ENCODE results near the gene EVX2.

The EVX2 gene

DNA sequence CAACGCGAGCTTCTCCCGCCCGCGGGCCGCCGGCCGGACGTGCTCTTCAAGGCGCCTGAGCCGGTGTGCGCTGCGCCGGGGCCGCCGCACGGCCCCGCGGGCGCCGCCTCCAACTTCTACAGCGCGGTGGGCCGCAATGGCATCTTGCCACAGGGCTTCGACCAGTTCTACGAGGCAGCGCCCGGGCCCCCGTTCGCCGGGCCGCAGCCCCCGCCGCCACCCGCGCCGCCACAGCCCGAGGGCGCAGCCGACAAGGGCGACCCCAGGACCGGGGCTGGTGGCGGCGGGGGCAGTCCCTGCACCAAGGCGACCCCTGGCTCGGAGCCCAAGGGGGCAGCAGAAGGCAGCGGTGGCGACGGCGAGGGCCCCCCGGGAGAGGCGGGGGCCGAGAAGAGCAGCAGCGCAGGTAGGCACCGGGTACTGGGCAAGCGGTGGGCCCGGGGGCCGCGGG lies 24.0 kb upstream of the EVX2 start:
- DNase-seq (ENCODE audit: low spot score): no peak

DNA sequence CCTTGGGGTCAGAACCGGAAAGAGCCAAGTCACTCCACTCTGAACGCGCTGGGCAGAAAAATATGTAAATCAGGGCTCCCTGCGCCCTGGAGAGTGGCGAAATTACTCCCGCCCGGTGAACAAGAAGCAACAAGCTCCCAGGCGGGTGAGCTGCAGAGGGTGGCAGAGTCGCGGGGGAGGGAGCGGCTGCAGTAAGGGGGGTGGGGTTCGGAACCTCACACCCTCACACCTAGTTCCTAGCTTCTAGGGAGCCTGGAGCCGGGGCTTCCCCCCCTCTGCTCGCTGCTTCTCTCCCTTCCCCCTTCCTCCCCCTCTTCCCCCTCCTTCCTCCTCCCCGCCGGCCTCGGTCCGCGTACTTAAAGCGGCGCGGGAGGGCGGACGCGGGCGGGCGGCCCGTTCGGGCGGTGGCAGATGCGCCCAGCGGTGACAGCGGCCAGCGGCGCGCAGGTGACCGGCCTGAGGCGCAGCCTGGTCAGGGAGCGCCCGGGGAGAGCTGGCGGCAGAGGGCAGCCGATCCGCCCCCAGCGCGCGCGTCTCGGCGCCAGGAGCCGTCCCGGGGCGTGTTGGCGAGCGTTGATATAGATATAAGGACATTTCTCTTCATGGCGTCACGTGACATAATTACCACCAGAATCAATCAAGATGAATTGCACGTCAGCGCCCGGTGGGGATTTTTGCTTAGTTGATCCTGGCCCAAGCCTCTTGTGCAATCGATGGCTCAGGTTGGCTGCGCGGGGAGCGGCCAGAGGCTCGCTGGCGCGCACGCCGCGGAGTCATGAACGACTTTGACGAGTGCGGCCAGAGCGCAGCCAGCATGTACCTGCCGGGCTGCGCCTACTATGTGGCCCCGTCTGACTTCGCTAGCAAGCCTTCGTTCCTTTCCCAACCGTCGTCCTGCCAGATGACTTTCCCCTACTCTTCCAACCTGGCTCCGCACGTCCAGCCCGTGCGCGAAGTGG lies 23.1 kb upstream of the EVX2 start, which contains the start of gene HOXD11:
TSS of gene HOXD11 (plus strand) at position 700 of the 959 bp plus-strand sequence. CDS start at position 776, 76 bp downstream.
- no peak for DNase-seq (ENCODE audit: low spot score)

GRCh38 chr2:176105730-176106580 lies 22.2 kb upstream of the EVX2 start:
- no peak for DNase-seq (ENCODE audit: low spot score)

DNA sequence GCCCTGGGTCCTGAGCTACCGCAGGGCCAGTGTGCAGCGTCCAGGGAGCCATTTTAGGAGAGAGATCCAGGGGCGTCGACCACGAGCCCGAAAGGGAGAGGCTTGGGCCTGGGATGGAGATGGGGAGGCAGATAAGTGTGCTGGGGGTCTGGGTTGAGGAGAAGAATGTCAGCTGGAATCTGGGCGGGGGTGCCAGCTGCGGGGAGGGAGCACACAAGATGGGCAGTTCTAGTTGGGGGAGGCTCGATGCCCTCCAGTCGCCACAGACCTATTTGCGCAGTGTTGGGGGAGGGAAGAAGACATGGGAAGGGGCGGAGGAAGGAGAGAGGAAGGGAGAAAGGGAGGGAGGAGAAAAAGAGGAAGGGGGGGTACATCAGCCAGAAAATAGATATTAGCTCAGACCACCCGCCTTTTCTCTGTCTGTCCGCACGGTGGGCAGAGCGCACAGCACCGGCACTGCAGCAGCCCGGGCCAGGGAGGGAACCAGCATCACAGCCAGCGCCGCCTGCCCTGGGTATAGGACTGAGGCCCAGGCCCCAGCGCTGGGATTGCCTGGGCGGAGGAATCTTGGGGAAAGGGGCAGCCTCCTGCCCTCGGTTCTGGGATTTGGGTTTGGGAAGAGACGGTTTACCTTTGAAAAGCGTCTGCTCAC lies 21.4 kb upstream of the EVX2 start:
- DNase-seq (ENCODE audit: low spot score): no peak

DNA sequence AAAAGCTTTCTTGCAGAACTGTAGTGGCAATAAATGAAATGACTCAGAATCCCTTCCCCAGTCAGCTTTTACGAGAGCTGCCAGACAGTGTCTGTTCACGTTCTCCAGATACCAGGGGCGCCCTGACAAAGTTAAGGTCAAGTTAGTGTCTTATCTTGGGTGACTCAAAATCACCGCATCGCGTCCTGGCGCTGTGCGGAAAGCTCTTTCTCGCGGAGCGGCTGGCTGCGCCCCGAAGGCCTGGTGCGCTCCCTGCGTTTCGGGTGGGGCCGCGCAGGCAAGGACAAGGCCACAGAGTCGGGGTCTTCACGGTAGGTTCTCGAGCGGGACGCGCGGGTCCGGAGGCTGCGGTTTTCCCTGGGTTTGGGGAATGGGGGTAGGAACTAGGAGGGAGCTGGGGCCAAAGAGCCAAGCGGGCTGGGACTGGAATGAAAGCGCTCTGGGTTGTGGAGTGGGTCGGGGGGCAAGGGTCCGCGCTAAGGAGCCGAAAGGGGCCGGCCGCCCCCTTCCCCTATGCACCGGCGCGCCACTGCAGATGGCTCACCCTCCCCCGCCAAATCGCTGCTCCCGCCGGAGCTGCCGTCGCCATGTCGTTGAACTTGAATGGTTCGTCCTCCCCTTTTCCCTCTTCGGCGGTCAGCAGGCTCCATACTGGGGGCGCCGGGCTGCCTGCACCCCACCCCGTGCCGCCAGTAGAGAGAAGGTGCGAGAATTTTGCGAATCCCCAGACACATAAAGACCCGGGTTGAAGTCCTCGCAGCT lies 20.7 kb upstream of the EVX2 start:
- no peak for DNase-seq (ENCODE audit: low spot score)

DNA sequence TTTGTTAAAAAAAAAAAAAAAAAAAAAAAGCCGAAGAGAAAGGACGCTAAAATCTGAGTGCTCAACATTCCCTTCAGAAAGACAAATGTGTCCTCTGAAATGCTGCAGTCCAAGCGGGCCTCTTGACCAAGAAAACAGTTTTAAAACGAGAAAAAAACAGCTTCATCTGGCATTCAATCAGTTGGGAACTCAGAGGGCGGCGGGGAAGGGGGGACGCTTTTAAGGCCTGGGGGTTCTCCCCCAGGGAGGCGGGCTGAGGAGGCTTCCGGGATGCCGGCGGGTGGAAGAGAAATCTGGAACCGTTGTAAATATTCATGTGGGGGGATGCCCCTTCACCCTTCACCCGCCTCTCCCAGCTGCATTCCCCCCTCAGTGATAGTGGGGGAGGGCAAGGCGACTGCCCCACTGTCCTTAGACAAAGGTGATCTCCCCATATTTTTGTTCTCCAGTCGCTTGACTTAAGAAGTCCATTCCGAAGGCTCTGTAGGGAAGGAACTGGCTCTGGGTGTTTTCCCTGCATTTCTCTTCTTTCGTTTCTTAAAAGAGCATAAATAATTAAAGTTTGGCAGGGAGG lies 20.1 kb upstream of the EVX2 start:
- DNase-seq (ENCODE audit: low spot score): no peak

GRCh38 chr2:176103194-176103593 lies 19.4 kb upstream of the EVX2 start:
- DNase-seq (ENCODE audit: low spot score): no peak

DNA sequence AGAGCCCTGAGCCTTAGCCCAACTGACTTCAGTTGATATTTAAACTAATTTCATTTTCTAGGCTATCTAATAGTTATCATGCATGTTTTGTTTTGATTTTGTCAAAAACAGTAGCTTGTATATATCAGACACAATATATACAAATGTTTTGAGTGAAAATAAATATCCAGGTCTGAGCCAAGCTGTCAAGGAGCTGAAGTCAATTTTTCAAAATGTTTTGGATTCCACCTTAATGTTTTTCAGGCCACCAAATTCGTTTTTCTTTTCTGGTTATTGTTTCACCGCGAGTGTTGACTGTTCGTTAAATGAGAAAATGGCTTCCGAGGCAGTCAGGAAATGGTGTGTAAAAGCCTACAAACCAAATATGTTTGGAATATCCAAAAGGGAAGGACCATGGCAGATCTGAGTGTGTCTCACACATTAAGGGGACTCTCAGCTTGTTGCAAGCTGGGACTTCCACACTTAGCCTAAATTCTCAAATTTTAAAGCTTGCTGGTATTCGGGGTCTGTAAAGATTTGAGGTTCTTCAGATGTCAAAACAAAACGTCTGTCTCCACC lies 18.6 kb upstream of the EVX2 start:
- DNase-seq (ENCODE audit: low spot score): no peak

DNA sequence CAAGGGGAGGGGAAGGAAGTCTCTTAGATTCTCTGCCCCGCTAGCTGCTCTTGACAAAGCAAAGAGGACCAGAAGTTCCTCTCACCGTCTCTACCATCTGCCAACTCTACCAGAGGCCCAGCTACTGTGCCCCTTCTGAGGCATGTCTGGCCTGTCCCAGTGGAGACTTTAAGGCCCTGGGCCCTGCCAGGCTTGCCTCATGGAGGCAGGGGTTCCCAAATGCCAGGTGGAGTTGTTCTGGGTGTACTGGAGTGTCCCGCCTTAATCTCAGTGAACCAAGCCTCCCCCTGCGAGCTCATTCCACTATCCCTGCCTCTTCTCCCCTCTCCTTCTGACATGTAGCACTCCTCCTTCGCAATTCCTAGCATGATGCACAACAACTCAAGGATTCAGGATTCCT lies 18.1 kb upstream of the EVX2 start:
- no peak for DNase-seq (ENCODE audit: low spot score)

- DNase-seq (ENCODE audit: low spot score): no peak
Observed at GRCh38 chr2:176101216-176101830, 17.6 kb upstream of the EVX2 start.

DNA sequence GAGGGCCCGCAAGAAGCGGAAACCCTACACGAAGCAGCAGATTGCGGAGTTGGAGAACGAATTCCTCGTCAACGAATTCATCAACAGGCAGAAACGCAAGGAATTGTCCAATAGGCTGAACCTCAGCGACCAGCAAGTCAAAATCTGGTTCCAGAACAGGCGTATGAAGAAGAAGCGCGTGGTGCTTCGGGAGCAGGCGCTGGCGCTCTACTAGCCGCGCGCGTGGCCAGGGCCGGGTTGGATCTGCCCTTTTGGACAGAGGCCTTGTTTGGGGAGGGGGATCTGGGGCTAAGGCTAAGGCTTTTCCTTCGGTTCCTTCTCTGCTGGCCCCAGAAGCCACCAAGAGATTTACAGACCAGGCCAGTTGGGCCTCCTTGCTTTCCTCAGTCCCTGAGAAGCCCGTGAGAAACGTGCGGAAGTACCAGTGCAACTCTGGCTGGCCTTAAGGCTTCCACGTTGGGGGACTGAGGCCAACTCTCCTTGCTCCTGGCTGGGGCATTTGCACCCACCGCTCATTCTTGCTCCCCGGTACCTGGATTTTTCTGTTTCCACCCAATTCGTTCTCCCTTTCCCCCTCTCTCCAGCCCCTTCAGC lies 16.9 kb upstream of the EVX2 start:
- no peak for DNase-seq (ENCODE audit: low spot score)

DNA sequence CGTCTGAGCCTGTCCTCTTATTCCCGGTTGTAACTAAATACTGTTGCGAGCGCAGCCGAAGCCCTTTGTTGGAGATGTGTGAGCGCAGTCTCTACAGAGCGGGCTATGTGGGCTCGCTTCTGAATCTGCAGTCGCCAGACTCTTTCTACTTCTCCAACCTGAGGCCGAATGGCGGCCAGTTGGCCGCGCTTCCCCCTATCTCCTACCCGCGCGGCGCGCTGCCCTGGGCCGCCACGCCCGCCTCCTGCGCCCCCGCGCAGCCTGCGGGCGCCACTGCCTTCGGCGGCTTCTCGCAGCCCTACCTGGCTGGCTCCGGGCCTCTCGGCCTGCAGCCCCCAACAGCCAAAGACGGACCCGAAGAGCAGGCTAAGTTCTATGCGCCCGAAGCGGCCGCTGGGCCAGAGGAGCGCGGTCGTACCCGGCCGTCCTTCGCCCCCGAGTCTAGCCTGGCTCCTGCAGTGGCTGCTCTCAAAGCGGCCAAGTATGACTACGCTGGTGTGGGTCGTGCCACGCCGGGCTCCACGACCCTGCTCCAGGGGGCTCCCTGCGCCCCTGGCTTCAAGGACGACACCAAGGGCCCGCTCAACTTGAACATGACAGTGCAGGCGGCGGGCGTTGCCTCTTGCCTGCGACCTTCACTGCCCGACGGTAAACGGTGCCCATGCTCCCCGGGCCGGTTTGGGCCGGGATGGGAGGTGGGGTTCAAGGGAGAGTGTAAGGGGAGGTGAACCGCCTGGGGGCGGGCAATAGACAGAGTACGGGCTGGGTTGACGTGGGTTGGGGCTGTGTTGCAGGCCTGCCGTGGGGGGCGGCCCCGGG lies 16.2 kb upstream of the EVX2 start, which contains the start of gene HOXD12:
TSS of gene HOXD12 (plus strand) at position 68 of the 819 bp plus-strand sequence. CDS start at position 75, 7 bp downstream.
- no peak for DNase-seq (ENCODE audit: low spot score)

DNA sequence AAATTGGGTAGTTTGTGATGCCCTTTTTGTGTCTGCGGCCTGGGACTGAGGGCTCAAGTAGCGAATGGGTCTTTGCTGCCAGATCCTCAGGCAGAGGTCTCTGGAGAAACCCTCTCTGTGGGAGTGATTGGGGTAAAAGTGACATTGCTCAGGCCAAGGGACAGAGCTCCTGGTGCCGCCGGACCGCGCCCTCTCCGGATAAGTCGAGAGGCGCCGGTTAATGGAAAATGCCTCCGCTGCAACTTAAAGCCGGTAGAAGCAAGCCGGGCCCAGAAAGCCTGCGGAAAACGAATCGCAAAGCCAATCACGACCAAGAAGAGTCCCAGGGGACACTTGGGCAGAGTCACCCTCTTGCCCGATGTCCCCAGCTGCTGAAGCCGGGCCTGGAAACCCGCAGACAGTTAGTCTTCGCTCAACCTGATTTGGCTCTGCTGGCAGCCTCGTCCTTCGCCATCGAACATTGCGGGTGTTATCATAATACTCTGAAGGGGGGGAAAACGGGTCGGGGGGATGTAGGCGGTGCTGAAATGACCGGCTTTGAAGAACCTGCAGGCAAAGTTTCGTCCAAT lies 15.5 kb upstream of the EVX2 start:
- DNase-seq (ENCODE audit: low spot score): no peak

DNA sequence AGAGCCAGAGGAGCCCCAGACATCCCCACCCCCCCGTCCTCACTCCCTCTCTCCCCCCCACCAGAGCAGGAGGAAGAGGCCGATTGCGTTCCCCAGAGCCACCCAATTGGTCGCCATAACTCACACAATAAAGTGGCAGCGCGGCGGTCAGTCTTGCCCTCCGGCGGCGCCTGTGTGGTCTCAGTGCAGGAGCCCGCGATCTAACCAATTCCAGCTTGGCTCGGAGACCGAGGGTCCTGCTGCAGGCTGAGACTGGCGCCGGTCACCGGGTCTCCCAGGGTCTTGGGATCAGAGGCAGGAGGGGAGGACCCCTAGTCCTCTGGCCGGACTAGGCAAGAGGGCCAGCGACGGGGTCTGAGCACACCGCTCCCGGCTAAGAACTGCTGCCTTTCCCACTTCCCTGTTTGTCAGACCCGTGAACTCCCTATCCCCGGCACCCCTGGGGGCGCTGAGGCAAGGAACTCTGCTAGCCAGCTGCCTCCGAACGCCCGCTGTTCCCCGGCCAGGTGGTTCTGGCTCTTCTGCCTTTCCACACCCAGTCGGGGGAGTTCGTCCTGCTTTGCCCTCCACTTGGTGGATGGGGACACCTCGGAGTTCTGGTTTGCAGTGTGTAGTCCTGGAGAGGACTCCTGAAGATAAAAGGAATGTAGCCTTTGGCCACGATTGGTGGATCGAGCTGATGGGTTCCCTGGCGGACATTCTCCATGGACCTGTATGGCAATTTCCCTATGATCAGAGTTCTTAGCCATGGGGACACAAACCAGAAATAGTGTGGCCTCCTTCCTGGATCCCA lies 14.8 kb upstream of the EVX2 start:
- DNase-seq (ENCODE audit: low spot score): no peak

GRCh38 chr2:176097820-176098365 lies 14.1 kb upstream of the EVX2 start:
- no peak for DNase-seq (ENCODE audit: low spot score)

- DNase-seq (ENCODE audit: low spot score): peak; percentile 47
Observed at GRCh38 chr2:176096986-176097819, 13.4 kb upstream of the EVX2 start.
